GM21360 (cell line): ENCODE results near the gene U2AF1.
"Not testable (repeated sequence)": the region's sequence is repeated elsewhere in the genome, so short reads cannot be mapped to it uniquely, and the experiment has no call there.

Source experiments
- ATAC-seq: cut with Tn5 transposase; IDR thresholded peaks from one replicate; pipeline ENCODE4 v1.9.1; 2021; ENCODE audit warnings: mild to moderate bottlenecking, moderate library complexity; ENCODE audit not compliant: unreplicated experiment

Gene U2AF1

GRCh38 chr21:43082587-43083300 is 24.6 kb downstream of the U2AF1 start:
- not testable (repeated sequence) for ATAC-seq

GRCh38 chr21:43076643-43077042 is 30.7 kb downstream of the U2AF1 start:
- ATAC-seq, result not testable (repeated sequence)

DNA sequence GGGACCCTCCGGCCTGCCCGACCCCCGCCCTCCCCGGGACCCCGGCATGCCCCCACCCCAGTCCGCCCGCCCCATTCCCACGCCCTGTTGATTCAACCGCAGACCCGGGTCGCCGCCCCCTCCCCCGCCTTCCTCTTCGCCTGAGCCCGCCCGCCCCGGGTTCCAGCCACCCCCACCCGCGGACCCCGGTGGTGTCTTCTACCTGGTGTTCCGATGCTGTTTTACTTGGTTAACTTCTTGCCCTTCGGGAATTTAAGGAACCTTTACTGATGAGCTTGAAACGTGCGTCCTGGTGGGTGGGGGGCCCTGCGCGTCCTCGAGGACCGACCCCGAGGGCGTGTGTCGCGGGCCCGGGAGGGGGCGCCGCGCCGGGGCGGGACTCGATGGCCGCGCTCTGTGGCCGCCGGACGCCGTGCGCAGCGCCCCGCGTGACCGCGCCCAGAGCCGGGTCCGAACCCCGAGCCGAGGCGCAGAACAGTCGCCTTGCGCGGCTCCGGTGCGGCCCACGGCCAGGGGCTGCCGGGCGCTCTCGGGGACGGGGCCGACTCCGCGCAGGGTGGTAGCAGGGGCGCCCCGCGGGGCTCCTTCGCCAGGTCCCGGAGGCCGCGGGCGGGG is 31.2 kb downstream of the U2AF1 start:
- ATAC-seq, result not testable (repeated sequence)

DNA sequence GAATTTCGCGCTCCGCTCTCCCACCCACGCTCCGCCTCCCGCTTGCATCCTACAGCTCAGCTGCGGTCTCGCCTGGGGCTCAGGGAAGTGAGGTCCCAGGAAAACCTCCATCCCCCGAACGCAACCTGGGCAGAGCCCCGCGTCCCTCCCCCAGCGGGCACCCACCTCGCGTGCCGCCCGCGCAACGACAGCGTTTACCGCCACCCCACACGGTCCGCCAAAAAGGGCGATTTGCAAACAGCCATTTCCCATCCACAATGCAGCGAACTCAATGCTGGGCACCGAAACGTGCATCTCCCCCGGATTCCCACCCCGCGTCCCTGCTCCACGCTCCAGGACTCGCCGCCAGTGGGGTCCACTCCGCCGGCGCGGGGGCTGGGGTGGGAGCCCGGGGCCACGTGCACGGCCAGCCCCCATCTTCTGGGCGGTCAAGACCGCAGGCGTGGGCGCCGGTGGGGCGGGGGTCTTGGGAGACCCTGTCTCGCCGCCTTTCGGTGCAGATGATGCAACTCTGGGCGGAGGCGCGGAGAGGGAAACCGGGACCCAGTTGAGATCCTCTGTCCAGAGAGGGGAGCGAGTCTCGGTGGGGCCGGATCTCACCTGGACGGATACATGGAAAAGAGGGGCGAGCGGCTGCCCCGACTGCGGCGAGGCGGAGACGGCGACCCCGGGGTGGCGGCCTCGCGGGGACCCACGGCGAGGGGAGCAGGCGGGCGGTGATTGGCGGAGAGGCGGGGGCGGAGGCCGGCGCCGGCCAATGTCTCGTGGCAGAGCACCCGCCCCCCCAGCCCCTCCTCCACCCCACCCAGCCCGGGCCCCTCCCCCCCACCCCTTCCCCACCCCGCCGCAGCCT is 32.0 kb downstream of the U2AF1 start, which contains the start of gene CBS:
TSS of gene CBS (minus strand) at position 666 of the 853 bp plus-strand sequence. CDS start 3,642 bp downstream, outside the sequence.
- not testable (repeated sequence) for ATAC-seq

- ATAC-seq, result not testable (repeated sequence)
These were observed 32.8 kb downstream of the U2AF1 start for GRCh38 chr21:43074401-43075169.

GRCh38 chr21:43072742-43073141 is 34.6 kb downstream of the U2AF1 start:
- ATAC-seq, result not testable (repeated sequence)

GRCh38 chr21:43069682-43070081 is 37.7 kb downstream of the U2AF1 start:
- ATAC-seq, result not testable (repeated sequence)

- ATAC-seq, result not testable (repeated sequence)
These were observed 39.3 kb downstream of the U2AF1 start for GRCh38 chr21:43068065-43068464.

DNA sequence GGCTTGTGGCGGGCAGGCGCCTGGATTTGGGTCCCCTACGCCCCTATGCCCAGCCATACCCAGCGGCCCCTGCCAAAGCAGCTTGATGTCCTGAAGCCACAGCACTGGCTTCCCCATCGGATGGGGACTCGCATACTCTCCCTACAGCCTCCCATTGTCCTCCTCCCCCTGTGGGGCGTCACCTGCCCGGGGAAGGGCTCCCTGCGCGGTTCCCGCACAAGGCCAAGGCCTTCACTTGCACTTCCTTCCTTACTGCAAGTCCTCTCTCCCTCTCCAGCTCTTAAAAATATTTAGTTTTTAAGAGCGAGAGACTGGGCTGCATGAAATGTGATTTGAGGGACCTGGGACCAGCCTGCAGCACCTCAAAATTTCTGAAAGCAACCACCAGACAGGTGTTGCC is 40.7 kb downstream of the U2AF1 start:
- not testable (repeated sequence) for ATAC-seq

DNA sequence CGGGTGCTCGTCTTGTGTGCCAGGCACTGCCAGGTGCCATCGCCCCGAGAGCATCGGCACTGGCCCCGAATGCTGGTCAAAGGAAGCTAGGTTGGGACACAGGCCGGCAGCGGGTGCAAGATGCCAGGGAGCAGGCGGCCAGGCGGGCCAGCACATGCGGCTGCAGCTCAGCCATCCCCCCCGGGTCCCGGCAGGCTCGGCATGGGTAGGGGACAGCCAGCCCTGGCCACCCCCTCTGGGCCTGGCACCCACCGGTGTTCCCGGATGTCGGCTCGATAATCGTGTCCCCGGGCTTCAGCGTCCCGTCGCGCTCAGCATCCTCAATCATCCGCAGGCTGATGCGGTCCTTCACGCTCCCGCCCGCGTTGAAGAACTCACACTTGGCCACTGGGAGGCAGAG is 41.4 kb downstream of the U2AF1 start:
- ATAC-seq, result not testable (repeated sequence)

- ATAC-seq, result not testable (repeated sequence)
These were observed 43.0 kb downstream of the U2AF1 start for GRCh38 chr21:43064265-43064917.

DNA sequence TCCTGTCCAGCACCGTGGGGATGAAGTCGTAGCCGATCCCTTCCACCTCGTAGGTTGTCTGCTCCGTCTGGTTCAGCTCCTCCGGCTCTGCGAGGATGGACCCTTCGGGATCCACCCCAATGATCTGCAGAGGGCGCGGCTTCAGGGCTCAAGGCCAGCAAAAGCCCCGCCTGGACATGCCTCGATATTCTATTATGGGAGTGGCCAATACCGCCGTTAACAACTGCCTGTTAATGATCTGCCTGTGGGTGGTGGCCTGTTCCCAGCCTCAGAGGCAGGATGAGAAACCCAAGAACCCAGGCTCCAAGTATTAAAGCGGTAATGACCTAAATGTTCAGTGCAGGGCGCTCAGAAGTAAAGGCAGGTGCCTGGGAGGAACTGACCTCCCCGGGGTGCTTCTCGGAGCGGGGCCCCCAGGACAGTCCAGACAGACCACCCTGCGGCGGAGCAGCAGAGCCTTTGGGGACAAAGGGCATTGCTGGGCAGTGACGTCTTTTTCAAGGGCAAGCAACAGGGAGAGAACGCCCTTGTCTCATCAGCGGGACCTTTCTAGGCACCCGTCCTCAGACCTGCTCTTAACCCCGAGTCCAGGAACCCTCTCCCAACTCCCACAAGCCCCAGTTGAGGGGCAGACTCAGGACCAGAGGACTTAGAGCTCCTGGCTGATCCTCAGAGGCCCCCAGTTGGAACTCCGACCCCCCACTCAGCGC is 44.3 kb downstream of the U2AF1 start:
- ATAC-seq, result not testable (repeated sequence)

DNA sequence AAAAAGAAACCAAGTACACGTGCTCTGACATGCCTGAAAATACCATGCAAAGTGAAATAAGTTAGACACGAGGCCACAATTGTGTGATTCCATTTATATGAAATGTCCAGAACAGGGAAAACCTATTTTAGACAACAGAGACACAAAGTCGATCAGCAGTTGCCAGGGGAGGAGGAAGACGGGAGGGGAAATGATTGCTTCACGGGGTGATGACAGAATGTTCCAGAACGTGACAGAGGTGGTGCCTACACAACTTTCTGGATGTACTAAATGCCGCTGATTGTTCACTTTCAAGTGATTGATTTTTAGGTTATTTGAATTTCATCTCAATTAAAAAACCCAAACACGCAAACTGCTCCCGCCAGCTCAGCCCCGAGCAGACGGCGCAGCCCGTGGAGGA is 54.3 kb downstream of the U2AF1 start:
- ATAC-seq, result not testable (repeated sequence)

- ATAC-seq, result not testable (repeated sequence)
These were observed 61.2 kb downstream of the U2AF1 start for GRCh38 chr21:43045876-43046821.

DNA sequence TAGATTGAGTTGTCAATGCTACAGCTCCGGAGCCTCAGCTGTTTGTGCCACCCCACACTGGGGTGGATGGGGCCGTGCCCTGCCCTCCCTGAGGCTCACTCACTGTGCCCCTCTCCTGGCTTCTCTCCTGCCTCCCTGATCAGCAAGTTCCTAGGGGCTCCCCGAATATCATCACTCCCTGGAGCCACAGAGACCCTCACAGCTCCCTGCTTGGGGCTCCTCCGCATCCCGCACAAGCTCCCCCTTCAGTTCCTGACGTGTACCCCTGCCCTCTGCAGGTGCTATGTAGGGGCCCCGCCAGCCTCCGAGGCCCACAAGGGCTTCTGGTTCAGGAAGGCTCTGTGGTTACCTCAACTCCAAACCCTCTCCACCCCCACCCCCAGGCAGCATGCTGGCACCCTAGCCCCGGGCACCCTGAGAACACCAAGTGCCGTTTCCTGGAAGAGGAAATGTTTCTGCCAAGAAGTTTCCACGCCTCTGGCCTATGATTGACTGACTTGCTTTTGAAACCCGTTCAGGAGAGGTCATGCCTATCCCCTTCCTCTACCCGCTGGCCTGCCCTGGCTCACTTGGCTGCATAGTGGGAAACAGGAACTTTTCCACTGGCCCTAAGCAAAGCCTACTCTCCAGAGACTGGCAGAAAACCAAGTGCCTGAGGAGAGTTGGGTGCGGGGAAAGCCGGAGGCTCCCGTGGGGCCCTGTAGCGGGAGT is 62.0 kb downstream of the U2AF1 start:
- ATAC-seq, result not testable (repeated sequence)

- not testable (repeated sequence) for ATAC-seq
These were observed 62.8 kb downstream of the U2AF1 start for GRCh38 chr21:43044547-43044946.

- ATAC-seq, result not testable (repeated sequence)
These were observed 64.1 kb downstream of the U2AF1 start for GRCh38 chr21:43043291-43043690.
